HL-60 (cell line): ENCODE results near the gene HSPA12A.

Experiments
- POLR2AphosphoS5 ChIP-seq: IDR thresholded peaks from 2 replicates; pipeline ENCODE4 v1.6.1; 2012; ENCODE audit warnings: low read depth
- TF ChIP-seq, protein P1 (sequence below): IDR thresholded peaks from one replicate; pipeline ENCODE4 v1.5.1; 2011; ENCODE audit warnings: low read length, control low read depth, inconsistent platforms; ENCODE audit not compliant: insufficient read depth

DNA sequence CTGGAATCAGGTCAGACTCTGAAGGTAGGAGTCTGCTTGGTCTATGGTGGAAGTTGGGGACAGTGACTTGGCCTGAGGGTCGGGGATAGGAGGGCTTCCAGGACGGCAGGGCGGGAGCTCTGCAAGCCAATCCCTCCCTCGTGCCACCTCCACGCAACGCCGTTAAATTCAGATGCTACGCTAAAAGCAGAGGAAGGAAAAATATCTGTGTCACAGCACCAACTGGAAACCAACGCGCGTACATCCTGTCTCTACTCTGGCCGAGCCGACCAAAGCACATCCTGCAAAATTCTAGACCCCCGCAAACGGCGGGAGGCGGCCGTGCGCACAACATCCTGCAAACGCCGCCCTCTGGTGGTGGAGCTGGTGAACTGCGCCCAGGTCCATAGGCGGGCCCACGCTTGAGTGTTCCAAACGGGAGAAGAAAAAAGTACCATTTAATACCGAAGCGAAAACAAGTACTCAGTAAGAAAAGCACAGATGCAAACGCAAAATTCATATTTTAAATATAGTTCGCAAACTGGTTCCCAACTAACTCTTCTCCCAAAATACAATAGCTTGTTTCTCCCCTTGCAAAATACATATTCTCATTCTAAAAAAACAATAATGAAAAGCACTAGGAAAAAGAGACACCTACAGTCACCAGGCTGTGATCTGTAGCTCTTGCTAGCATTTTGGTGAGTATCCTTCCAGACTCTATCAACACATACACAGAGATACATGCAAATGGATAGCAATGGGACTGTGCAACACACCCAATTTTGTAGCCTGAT lies 45.7 kb upstream of the HSPA12A start:
- TF ChIP-seq POLR2AphosphoS5, result no peak
- TF ChIP-seq, protein P1, sequence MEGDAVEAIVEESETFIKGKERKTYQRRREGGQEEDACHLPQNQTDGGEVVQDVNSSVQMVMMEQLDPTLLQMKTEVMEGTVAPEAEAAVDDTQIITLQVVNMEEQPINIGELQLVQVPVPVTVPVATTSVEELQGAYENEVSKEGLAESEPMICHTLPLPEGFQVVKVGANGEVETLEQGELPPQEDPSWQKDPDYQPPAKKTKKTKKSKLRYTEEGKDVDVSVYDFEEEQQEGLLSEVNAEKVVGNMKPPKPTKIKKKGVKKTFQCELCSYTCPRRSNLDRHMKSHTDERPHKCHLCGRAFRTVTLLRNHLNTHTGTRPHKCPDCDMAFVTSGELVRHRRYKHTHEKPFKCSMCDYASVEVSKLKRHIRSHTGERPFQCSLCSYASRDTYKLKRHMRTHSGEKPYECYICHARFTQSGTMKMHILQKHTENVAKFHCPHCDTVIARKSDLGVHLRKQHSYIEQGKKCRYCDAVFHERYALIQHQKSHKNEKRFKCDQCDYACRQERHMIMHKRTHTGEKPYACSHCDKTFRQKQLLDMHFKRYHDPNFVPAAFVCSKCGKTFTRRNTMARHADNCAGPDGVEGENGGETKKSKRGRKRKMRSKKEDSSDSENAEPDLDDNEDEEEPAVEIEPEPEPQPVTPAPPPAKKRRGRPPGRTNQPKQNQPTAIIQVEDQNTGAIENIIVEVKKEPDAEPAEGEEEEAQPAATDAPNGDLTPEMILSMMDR, result peak; percentile 74
